Left renal pelvis (tissue), 4 donors: ENCODE results near the gene LRBA. TPM values are rescaled to one million over a fixed set of nuclear protein-coding genes. Genes with fewer than 3 reads are reported as not detected.

Experiments used
- DNase-seq, 4 donors: peaks; one replicate each; pipeline ENCODE4 v3.0.0-alpha.2; 2013; ENCODE audit warnings: low read depth in 4 of 4, low spot score in 3 of 4
- polyA plus RNA-seq, 4 donors: library from polyadenylated mRNA; unstranded; fragments of 120-200 nt; gene quantifications; one replicate each; pipeline ENCODE4 v1.2.1, GENCODE V29; 2013; ENCODE audit not compliant: insufficient read length in 4 of 4

The LRBA gene
- polyA plus RNA-seq, 4 donors: 25.9 to 75.8 (median 65.4) TPM

- no peak for DNase-seq
Measured at GRCh38 chr4:150259861-150260567, 755.1 kb downstream of the LRBA start.

DNA sequence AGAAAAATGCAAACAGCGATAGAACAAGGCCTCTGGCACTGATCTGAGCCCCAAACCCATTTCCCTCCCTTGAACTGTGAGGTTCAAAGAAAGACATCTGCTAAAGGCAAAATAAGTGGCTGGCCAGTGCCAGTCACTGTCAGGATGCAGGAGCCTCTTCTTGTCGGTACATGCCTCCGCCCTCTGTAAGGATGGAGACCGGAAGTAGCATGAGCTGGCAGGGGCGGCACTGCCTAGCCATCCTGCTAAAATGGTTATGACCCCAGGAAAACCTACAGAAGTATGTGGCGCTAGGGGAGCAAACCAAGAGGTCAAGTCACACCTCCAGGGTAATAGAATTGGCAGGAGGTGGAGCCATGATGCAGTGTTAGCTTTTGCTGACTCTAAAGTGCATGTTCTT, 756.5 kb downstream of the LRBA start:
- no peak for DNase-seq

DNA sequence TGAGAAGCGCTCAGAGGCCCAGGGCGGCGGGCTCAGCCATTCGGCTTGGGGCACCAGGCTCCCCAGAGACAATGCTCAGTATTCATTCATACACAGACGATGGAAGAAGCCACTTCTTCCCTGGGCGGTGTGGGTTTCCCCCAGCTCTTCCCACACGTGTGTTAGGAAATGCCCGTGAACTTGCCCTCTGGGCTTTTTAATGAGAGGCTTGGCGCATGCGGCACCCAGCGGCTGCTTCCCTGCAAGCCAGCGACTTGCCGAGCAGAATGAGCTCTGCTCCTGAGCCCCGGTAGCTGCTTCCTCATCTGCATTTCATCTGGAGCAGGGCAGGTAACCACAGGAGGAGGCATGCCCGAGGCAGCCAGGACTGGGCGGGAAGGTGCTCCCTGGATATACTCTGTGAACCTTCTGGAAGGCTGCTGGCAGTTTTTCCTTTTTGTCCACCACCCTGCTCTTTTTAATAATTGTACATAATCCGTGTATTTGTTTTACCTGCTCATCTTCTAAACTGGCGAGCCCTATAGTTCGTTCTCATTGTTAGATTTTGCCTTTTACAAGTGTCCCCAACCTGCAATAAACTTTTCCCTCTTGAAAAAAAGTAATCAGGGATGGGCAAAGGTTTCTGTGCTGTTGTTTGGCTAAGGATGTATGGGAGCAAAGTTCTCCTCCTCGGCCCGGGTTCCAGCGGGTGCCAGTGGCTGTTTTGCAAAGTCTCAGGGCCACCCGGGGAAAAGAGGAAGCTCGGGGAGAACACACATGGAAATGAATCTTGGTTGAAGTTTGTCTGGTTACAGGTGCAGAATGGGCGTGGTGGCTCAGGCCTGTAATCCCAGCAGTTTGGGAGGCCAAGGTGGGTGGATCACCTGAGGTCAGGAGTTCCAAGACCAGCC, 758.0 kb downstream of the LRBA start:
- no peak for DNase-seq

GRCh38 chr4:150256225-150256620, 758.9 kb downstream of the LRBA start:
- DNase-seq: no peak

- DNase-seq: no peak
Measured at GRCh38 chr4:150255610-150256224, 759.4 kb downstream of the LRBA start.

- DNase-seq: no peak
Measured at GRCh38 chr4:150253965-150254630, 761.0 kb downstream of the LRBA start.

- no peak for DNase-seq
Measured at GRCh38 chr4:150253416-150253815, 761.7 kb downstream of the LRBA start.

GRCh38 chr4:150252741-150253140, 762.3 kb downstream of the LRBA start:
- DNase-seq: no peak

- DNase-seq: no peak
Measured at GRCh38 chr4:150252306-150252705, 762.8 kb downstream of the LRBA start.

- DNase-seq: no peak
Measured at GRCh38 chr4:150251752-150252190, 763.3 kb downstream of the LRBA start.

- DNase-seq: no peak
Measured at GRCh38 chr4:150250998-150251651, 764.0 kb downstream of the LRBA start.

- no peak for DNase-seq
Measured at GRCh38 chr4:150250293-150250997, 764.6 kb downstream of the LRBA start.

GRCh38 chr4:150248181-150248580, 766.9 kb downstream of the LRBA start:
- no peak for DNase-seq

DNA sequence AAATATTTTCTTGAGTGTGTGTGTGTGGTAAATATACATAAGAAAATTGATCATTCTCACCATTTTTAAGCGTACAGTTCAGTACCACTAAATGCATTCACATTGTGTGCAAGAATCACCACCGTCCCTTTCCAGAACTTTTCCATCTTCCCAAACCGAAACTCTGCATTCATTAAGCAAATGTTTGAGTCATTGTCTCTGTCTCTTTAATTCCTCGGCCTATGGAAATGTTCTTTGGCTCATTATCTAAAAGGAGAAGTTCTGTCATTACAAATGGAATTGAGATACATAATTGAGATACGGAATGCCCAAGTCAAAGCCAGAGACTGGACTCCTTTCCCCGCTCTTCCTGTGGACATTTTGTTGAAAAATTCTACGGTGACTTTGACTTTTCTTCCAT, 767.9 kb downstream of the LRBA start:
- DNase-seq: no peak

DNA sequence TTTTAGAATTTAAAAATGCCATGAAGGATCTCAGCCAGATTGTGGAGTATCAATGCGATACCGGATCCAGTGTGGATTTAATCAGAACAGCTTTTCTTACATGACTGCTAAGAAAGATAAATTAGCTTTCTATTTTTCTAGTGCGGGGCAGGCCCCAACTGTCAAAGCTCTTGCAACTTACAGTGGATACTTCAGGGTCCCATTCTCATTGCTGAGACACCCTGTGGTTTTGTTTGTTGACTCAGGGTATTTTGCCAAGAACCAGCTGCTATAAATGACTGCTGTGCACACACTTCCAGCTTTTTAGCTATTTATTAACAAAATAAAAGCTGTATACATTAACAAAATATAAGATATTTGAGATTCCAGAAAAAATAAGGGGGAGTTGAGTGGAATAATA, 770.5 kb downstream of the LRBA start:
- DNase-seq: no peak

DNA sequence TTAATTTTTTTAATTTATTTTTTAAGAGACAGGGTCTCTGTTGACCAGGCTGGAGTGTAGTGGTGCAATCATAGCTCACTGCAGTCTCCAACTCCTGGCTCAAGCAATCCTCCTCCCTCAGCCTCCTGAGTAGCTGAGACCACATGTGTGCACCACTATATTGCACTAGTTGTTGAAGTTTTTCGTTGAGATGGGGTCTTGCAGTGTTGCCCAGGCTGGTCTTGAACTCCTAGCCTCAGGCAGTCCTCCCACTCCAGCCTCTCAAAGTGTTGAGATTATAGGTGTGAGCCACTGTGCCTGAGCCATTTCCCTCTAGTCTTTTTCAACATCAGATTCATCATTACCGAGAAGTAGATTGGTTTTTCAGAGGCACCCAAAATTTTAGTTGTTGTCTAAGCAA, 771.2 kb downstream of the LRBA start:
- DNase-seq: no peak

- DNase-seq: no peak
Measured at GRCh38 chr4:150242820-150243458, 772.1 kb downstream of the LRBA start.

- no peak for DNase-seq
Measured at GRCh38 chr4:150240011-150240410, 775.1 kb downstream of the LRBA start.

DNA sequence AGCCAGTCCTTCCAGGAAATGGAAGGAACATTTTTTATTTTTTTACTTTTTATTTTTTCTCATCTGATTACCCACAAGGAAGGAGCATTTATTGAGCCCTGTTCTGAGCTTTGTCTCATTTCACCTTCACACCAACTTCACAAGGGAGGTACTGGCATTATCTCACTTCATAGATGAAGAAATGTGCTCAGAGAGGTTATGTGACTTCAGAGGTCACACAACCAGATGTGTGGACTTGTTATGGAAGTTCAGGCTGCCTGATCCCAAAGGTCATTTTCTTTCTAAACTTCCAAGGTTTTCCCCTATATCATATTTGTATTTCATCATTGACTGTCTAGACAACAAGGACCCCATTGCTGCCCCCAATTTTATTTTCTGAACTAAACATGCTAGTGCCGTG, 776.5 kb downstream of the LRBA start:
- DNase-seq: no peak
